ENCODE measurements around the gene GMDS. TPM values are rescaled to one million over a fixed set of nuclear protein-coding genes. Genes with fewer than 3 reads are reported as not detected.

The GMDS gene
- total RNA-seq, 2 donors from 2014 or later, result 18.2 to 20.5 TPM

GRCh38 chr6:1894954-1895353, 350.5 kb downstream of the GMDS start:
- Mint-ChIP-seq H3K4me1 (peaks cover 2% of the 10 kb centered on the region), H3K4me3 (no peak overlapping the region), H3K27me3 (no peaks in the 10 kb centered on the region), H3K36me3 (ENCODE audit: low read depth) (no peaks in the 10 kb centered on the region), H3K27ac (no peak overlapping the region)
- ATAC-seq (no peak), DNase-seq (no peak)
- H3K9me3 ChIP-seq (ENCODE audit: control insufficient read depth, low read length, poor library complexity, severe bottlenecking), result no peaks in the 10 kb centered on the region

- DNase-seq (no peak), ATAC-seq (no peak)
- H3K27ac Mint-ChIP-seq, result no peak overlapping the region
- H3K27me3 Mint-ChIP-seq, result no peaks in the 10 kb centered on the region
- H3K36me3 Mint-ChIP-seq (ENCODE audit: low read depth), result no peaks in the 10 kb centered on the region
- no peaks in the 10 kb centered on the region for H3K9me3 ChIP-seq (ENCODE audit: control insufficient read depth, low read length, poor library complexity, severe bottlenecking)
- H3K4me1 Mint-ChIP-seq, result peaks cover 2% of the 10 kb centered on the region
- H3K4me3 Mint-ChIP-seq, result no peak overlapping the region
Measured at GRCh38 chr6:1893470-1894130, 351.8 kb downstream of the GMDS start.

- Mint-ChIP-seq H3K4me3 (no peak overlapping the region), H3K27ac (no peak overlapping the region)
- no peaks in the 10 kb centered on the region for H3K9me3 ChIP-seq (ENCODE audit: control insufficient read depth, low read length, poor library complexity, severe bottlenecking)
Measured at GRCh38 chr6:1892716-1893115, 352.7 kb downstream of the GMDS start.

DNA sequence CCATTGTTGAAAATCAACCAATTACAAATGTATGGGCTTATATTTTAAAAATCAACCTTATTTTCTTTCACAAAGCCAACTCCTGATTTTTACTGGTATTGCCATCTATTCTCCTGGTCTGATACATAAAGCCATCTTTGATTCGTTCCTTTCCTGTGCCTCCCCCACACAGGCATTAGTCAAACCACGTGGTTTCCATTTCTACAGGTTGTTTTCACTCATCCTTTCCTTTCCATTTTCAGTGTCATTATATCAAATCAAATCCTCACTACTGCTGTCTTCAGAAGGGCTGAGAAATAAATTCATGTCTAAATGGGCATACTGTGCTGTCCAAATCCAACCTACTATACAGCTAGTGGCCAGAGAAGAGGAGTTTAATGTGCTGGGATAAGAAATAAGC, 354.4 kb downstream of the GMDS start:
- ATAC-seq, result no peak
- Mint-ChIP-seq H3K4me3 (no peak overlapping the region), H3K36me3 (ENCODE audit: low read depth) (no peaks in the 10 kb centered on the region), H3K4me1 (peaks cover 2% of the 10 kb centered on the region), H3K27me3 (no peaks in the 10 kb centered on the region), H3K27ac (no peak overlapping the region)
- H3K9me3 ChIP-seq (ENCODE audit: control insufficient read depth, low read length, poor library complexity, severe bottlenecking), result no peaks in the 10 kb centered on the region
- DNase-seq, result no peak

More at GRCh38 chr6:1892716-1893115, 352.7 kb downstream of the GMDS start:
- Mint-ChIP-seq H3K36me3 (ENCODE audit: low read depth) (no peaks in the 10 kb centered on the region), H3K4me1 (peaks cover 2% of the 10 kb centered on the region), H3K27me3 (no peaks in the 10 kb centered on the region)
- DNase-seq, result no peak
- no peak for ATAC-seq

- ATAC-seq (no peak), DNase-seq (no peak)
- Mint-ChIP-seq H3K27me3 (no peaks in the 10 kb centered on the region), H3K36me3 (ENCODE audit: low read depth) (no peaks in the 10 kb centered on the region), H3K4me3 (no peak overlapping the region), H3K27ac (no peak overlapping the region), H3K4me1 (no peaks in the 10 kb centered on the region)
- no peaks in the 10 kb centered on the region for H3K9me3 ChIP-seq (ENCODE audit: control insufficient read depth, low read length, poor library complexity, severe bottlenecking)
Measured at GRCh38 chr6:1890071-1890470, 355.3 kb downstream of the GMDS start.

DNA sequence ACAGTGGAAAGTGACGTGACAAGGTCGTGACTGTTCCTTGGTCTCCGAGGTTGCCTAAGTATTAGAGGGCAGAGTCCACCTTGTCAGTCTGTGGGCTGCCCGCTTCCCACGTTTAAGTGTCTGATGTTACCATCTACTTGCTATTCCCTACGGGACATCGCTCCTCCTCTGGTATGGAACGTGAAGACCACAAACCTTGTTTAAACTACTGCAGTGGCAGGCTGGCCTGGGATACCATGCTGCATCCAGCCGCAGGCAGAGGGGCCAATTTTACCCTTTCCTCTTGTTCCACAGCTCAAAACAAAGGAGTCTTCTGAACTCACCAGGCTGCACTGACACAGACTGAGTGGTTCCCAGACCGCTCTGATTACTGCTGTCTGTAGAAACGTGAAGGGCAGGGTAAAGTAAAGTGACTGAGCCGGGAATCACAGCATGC, 359.8 kb downstream of the GMDS start:
- DNase-seq (no peak), ATAC-seq (no peak)
- no peak overlapping the region for H3K4me3 Mint-ChIP-seq
- no peaks in the 10 kb centered on the region for H3K36me3 Mint-ChIP-seq (ENCODE audit: low read depth)
- no peaks in the 10 kb centered on the region for H3K9me3 ChIP-seq (ENCODE audit: control insufficient read depth, low read length, poor library complexity, severe bottlenecking)
- no peaks in the 10 kb centered on the region for H3K4me1 Mint-ChIP-seq
- no peaks in the 10 kb centered on the region for H3K27me3 Mint-ChIP-seq
- H3K27ac Mint-ChIP-seq, result no peak overlapping the region

GRCh38 chr6:1884313-1884712, 361.1 kb downstream of the GMDS start:
- H3K4me3 Mint-ChIP-seq, result no peak overlapping the region
- no peaks in the 10 kb centered on the region for H3K27me3 Mint-ChIP-seq
- H3K36me3 Mint-ChIP-seq (ENCODE audit: low read depth), result no peaks in the 10 kb centered on the region
- H3K27ac Mint-ChIP-seq, result no peak overlapping the region
- no peaks in the 10 kb centered on the region for H3K4me1 Mint-ChIP-seq
- H3K9me3 ChIP-seq (ENCODE audit: control insufficient read depth, low read length, poor library complexity, severe bottlenecking), result no peaks in the 10 kb centered on the region
- ATAC-seq, result no peak
- no peak for DNase-seq

GRCh38 chr6:1878330-1878729, 367.1 kb downstream of the GMDS start:
- Mint-ChIP-seq H3K27me3 (no peaks in the 10 kb centered on the region), H3K36me3 (ENCODE audit: low read depth) (no peaks in the 10 kb centered on the region), H3K4me3 (no peak overlapping the region), H3K27ac (no peak overlapping the region), H3K4me1 (no peaks in the 10 kb centered on the region)
- no peak for DNase-seq
- no peak for ATAC-seq
- no peaks in the 10 kb centered on the region for H3K9me3 ChIP-seq (ENCODE audit: control insufficient read depth, low read length, poor library complexity, severe bottlenecking)

- Mint-ChIP-seq H3K36me3 (ENCODE audit: low read depth) (no peaks in the 10 kb centered on the region), H3K4me3 (no peak overlapping the region), H3K4me1 (no peaks in the 10 kb centered on the region), H3K27me3 (no peaks in the 10 kb centered on the region), H3K27ac (no peak overlapping the region)
- no peaks in the 10 kb centered on the region for H3K9me3 ChIP-seq (ENCODE audit: control insufficient read depth, low read length, poor library complexity, severe bottlenecking)
- ATAC-seq (no peak), DNase-seq (no peak)
Measured at GRCh38 chr6:1873781-1874180, 371.6 kb downstream of the GMDS start.

GRCh38 chr6:1872649-1873131, 372.7 kb downstream of the GMDS start:
- H3K4me1 Mint-ChIP-seq, result no peaks in the 10 kb centered on the region
- no peak overlapping the region for H3K4me3 Mint-ChIP-seq
- no peaks in the 10 kb centered on the region for H3K27me3 Mint-ChIP-seq
- no peak for ATAC-seq
- DNase-seq, result no peak
- H3K27ac Mint-ChIP-seq, result no peak overlapping the region
- H3K36me3 Mint-ChIP-seq (ENCODE audit: low read depth), result no peaks in the 10 kb centered on the region
- no peaks in the 10 kb centered on the region for H3K9me3 ChIP-seq (ENCODE audit: control insufficient read depth, low read length, poor library complexity, severe bottlenecking)

- no peak for DNase-seq
- Mint-ChIP-seq H3K36me3 (ENCODE audit: low read depth) (no peaks in the 10 kb centered on the region), H3K4me1 (no peaks in the 10 kb centered on the region)
Measured at GRCh38 chr6:1871724-1872315, 373.6 kb downstream of the GMDS start.

GRCh38 chr6:1870932-1871331, 374.5 kb downstream of the GMDS start:
- no peak for ATAC-seq
- H3K4me3 Mint-ChIP-seq, result no peak overlapping the region

More at GRCh38 chr6:1871724-1872315, 373.6 kb downstream of the GMDS start:
- Mint-ChIP-seq H3K4me3 (no peak overlapping the region), H3K27ac (no peak overlapping the region), H3K27me3 (no peaks in the 10 kb centered on the region)
- no peak for ATAC-seq
- H3K9me3 ChIP-seq (ENCODE audit: control insufficient read depth, low read length, poor library complexity, severe bottlenecking), result no peaks in the 10 kb centered on the region

GRCh38 chr6:1870251-1870650, 375.2 kb downstream of the GMDS start:
- H3K27me3 Mint-ChIP-seq, result no peaks in the 10 kb centered on the region

More at GRCh38 chr6:1870932-1871331, 374.5 kb downstream of the GMDS start:
- H3K4me1 Mint-ChIP-seq, result no peaks in the 10 kb centered on the region
- no peak for DNase-seq
- no peak overlapping the region for H3K27ac Mint-ChIP-seq
- H3K9me3 ChIP-seq (ENCODE audit: control insufficient read depth, low read length, poor library complexity, severe bottlenecking), result no peaks in the 10 kb centered on the region
- H3K27me3 Mint-ChIP-seq, result no peaks in the 10 kb centered on the region
- no peaks in the 10 kb centered on the region for H3K36me3 Mint-ChIP-seq (ENCODE audit: low read depth)

GRCh38 chr6:1869769-1870168, 375.6 kb downstream of the GMDS start:
- Mint-ChIP-seq H3K36me3 (ENCODE audit: low read depth) (no peaks in the 10 kb centered on the region), H3K27ac (no peak overlapping the region), H3K27me3 (no peaks in the 10 kb centered on the region), H3K4me1 (no peaks in the 10 kb centered on the region), H3K4me3 (no peak overlapping the region)
- ATAC-seq (no peak), DNase-seq (no peak)
- H3K9me3 ChIP-seq (ENCODE audit: control insufficient read depth, low read length, poor library complexity, severe bottlenecking), result no peaks in the 10 kb centered on the region

More at GRCh38 chr6:1870251-1870650, 375.2 kb downstream of the GMDS start:
- Mint-ChIP-seq H3K4me1 (no peaks in the 10 kb centered on the region), H3K36me3 (ENCODE audit: low read depth) (no peaks in the 10 kb centered on the region), H3K27ac (no peak overlapping the region), H3K4me3 (no peak overlapping the region)
- DNase-seq, result no peak
- no peak for ATAC-seq
- H3K9me3 ChIP-seq (ENCODE audit: control insufficient read depth, low read length, poor library complexity, severe bottlenecking), result no peaks in the 10 kb centered on the region
